Ascending aorta (tissue), 2 donors: ENCODE measurements around the gene ZNF644. TPM values are rescaled to one million over a fixed set of nuclear protein-coding genes. Genes with fewer than 3 reads are reported as not detected.

ENCODE experiments used
- DNase-seq, 2 donors: peaks; one replicate each; pipeline ENCODE4 v3.0.0-alpha.2; 2019; ENCODE audit warnings: low spot score in 2 of 2
- H3K27ac ChIP-seq, 2 donors: fragments of 200-600 bp; sonication (generic); one replicate each; pipeline ENCODE4 v1.5.1; 2016 to 2017; ENCODE audit warnings: mild to moderate bottlenecking in 1 of 2
- H3K27me3 ChIP-seq: fragments of 200-600 bp; sonication (generic); one replicate; pipeline ENCODE4 v1.5.1; 2017
- H3K36me3 ChIP-seq, 2 donors: fragments of 200-600 bp; sonication (generic); one replicate each; pipeline ENCODE4 v1.5.1; 2016
- H3K4me1 ChIP-seq, 2 donors: fragments of 200-600 bp; sonication (generic); one replicate each; pipeline ENCODE4 v1.5.1; 2016 to 2017; ENCODE audit warnings: mild to moderate bottlenecking in 1 of 2
- H3K4me3 ChIP-seq, 2 donors: fragments of 200-600 bp; sonication (generic); one replicate each; pipeline ENCODE4 v1.5.1; 2016 to 2017; ENCODE audit warnings: mild to moderate bottlenecking in 1 of 2
- H3K9me3 ChIP-seq, 2 donors: fragments of 200-600 bp; sonication (generic); one replicate each; pipeline ENCODE4 v1.5.1; 2016
- intact Hi-C: fragments of 100-400 bp; cut with DNase I; formaldehyde crosslinking; loops from one replicate; pipeline ENCODE4 v1.15.1; 2023
- total RNA-seq: library from RNA; depleted of rRNA; stranded (reverse); fragments of >200 nt; gene quantifications from one replicate; pipeline ENCODE4 v1.1.0, GENCODE V29; 2016
- TF ChIP-seq, protein P1 (sequence below), 3 experiments: fragments of 200-600 bp in 2 of 3; fragments of 450-650 bp in 1 of 3; sonication (generic) in 2 of 3; IDR thresholded peaks; one replicate each; pipeline ENCODE4 v1.5.1; 2016 to 2019; ENCODE audit warnings: antibody characterized with exemption in 3 of 3, mild to moderate bottlenecking in 1 of 3, moderate library complexity in 1 of 3

The ZNF644 gene
- total RNA-seq, 1 donor from 2014 or later = 17.1 TPM

DNA sequence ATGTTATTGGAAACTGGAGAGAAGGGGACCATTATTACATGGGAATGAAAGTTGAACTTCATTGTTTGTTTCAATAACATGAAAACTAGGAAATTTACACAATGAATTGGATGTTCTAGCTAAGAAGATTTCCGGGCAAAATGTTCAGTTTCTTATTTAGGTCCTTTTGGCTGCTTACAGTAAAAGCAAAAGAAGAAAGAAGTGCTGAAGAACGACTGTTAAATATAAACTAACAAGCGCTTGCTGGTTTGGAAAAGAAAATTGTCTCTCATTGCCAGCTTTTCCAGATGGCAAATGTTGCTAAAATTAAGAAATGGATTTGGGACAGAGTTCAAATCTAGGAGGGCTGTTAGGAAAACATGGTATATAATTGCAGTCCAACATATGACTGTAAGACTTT, 139.6 kb downstream of the ZNF644 start:
- no peak for DNase-seq
- Histone ChIP-seq H3K27me3 (no peaks in the 10 kb centered on the region), H3K36me3 (no peaks in the 10 kb centered on the region), H3K9me3 (peaks cover 12 to 29% of the 10 kb centered on the region in 2 donors), H3K4me3 (no peak overlapping the region), H3K4me1 (no peaks in the 10 kb centered on the region), H3K27ac (no peak overlapping the region)
- intact Hi-C loops = no loop called here
- TF ChIP-seq, protein P1, sequence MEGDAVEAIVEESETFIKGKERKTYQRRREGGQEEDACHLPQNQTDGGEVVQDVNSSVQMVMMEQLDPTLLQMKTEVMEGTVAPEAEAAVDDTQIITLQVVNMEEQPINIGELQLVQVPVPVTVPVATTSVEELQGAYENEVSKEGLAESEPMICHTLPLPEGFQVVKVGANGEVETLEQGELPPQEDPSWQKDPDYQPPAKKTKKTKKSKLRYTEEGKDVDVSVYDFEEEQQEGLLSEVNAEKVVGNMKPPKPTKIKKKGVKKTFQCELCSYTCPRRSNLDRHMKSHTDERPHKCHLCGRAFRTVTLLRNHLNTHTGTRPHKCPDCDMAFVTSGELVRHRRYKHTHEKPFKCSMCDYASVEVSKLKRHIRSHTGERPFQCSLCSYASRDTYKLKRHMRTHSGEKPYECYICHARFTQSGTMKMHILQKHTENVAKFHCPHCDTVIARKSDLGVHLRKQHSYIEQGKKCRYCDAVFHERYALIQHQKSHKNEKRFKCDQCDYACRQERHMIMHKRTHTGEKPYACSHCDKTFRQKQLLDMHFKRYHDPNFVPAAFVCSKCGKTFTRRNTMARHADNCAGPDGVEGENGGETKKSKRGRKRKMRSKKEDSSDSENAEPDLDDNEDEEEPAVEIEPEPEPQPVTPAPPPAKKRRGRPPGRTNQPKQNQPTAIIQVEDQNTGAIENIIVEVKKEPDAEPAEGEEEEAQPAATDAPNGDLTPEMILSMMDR (IDR thresholded peaks at IDR 0.05) = no peak

DNA sequence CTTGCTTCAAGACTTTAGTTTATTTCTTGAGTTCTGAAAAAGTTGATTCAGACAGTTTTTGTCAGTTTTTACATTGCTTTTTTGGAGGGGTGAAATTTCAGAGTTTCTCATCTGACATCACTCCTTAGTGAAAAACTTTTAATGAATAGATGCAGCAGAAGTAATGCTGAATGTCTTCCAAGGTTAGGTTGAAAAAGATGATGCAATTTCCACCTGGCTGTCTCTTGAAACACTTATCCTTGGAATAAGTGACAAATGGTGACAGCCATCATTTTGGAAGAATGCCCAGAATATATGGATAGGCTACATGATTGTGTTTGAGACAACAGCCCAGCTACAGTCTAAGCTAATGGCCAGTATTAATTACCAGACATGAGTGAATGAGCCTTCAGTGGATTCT, 140.8 kb downstream of the ZNF644 start:
- Histone ChIP-seq H3K27me3 (no peaks in the 10 kb centered on the region), H3K36me3 (no peaks in the 10 kb centered on the region), H3K27ac (no peak overlapping the region), H3K4me3 (no peak overlapping the region), H3K9me3 (peaks cover 16 to 29% of the 10 kb centered on the region in 2 donors), H3K4me1 (no peaks in the 10 kb centered on the region)
- DNase-seq = no peak
- intact Hi-C loops = no loop called here
- TF ChIP-seq, protein P1 (IDR thresholded peaks at IDR 0.05) = no peak

DNA sequence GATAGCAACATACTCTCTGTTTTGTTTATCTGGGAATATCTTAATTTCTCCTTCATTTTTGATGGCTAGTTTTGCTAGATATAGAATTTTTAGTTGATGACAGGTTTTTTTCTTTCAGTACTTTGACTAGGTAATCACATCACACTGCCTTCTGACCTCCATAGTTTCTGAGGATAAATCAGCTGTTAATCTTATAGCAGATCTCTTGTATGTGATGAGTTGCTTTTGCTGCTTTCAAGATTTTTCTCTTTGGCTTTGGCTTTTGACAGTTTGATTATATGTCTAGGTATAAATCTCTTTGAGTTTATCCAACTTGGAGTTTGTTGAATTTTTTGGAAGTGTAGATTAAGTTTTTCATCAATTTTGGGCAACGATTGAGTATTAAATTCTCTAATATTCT, 142.6 kb downstream of the ZNF644 start:
- Histone ChIP-seq H3K27ac (no peak overlapping the region), H3K27me3 (no peaks in the 10 kb centered on the region)
- intact Hi-C loops = no loop called here

DNA sequence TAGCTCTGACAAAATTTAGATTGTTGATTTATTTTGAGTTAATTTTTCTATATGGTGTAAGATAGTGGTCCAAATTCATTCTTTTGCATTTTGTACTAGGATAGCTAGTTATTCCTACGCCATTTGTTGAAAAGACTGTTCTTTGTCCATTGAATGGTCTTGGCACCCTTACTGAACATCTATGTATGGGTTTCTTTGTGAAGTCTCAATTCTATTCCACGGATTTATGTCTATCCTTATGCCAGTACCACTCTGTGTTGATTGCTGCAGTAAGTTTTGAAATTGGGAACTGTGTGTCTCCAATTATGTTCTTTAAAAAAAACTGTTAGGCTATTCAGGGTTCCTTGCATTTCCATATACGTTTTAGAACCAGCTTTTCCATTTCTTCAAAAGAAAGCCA, 145.7 kb downstream of the ZNF644 start:
- no peak overlapping the region for H3K4me3 ChIP-seq
- no peak overlapping the region for H3K27ac ChIP-seq
- H3K36me3 ChIP-seq = no peaks in the 10 kb centered on the region
- no peak for DNase-seq
- intact Hi-C loops = no loop called here
- H3K4me1 ChIP-seq = no peaks in the 10 kb centered on the region
- TF ChIP-seq, protein P1 (IDR thresholded peaks at IDR 0.05) = no peak
- peaks cover 16 to 28% of the 10 kb centered on the region in 2 donors for H3K9me3 ChIP-seq
- H3K27me3 ChIP-seq = no peaks in the 10 kb centered on the region

More for the DNA sequence above, 142.6 kb downstream of the ZNF644 start:
- H3K4me1 ChIP-seq = no peaks in the 10 kb centered on the region
- no peak for DNase-seq
- no peak overlapping the region for H3K4me3 ChIP-seq
- no peaks in the 10 kb centered on the region for H3K36me3 ChIP-seq
- H3K9me3 ChIP-seq = peaks cover 16 to 29% of the 10 kb centered on the region in 2 donors
- TF ChIP-seq, protein P1 (IDR thresholded peaks at IDR 0.05) = no peak
